Natural killer cell treated with Interleukin-12 subunit alpha and Interleukin-12 subunit beta and Interleukin-15 and Interleukin-18, amount 100 ng/mL, for 72 hours (primary cell): Measurements from ENCODE around the gene AHCYL1. TPM values are rescaled to one million over a fixed set of nuclear protein-coding genes. Genes with fewer than 3 reads are reported as not detected.

Experiments used
- ATAC-seq, 2 donors: fragments of 150-1000 bp; cut with Tn5 transposase in 1 of 2; sonication (Bioruptor Pico), chemical (Tn5 transposase) in 1 of 2; 2 replicates each; pipeline ENCODE4 v1.10.0; 2021
- DNase-seq: peaks from one replicate; pipeline ENCODE4 v3.0.0; 2022; ENCODE audit warnings: low spot score
- H3K27ac Mint-ChIP-seq, 2 donors: 1 replicate in 1 of 2; 2 replicates in 1 of 2; pipeline ENCODE4 v1.8.0; 2022; ENCODE audit warnings: mixed read lengths in 2 of 2, mild to moderate bottlenecking in 1 of 2, moderate library complexity in 1 of 2
- H3K27me3 Mint-ChIP-seq, 2 donors: 1 replicate in 1 of 2; 2 replicates in 1 of 2; pipeline ENCODE4 v1.8.0; 2022; ENCODE audit warnings: mixed read lengths in 2 of 2
- H3K36me3 Mint-ChIP-seq: one replicate; pipeline ENCODE4 v1.8.0; 2022; ENCODE audit warnings: mixed read lengths
- H3K4me1 Mint-ChIP-seq, 2 donors: 1 replicate in 1 of 2; 2 replicates in 1 of 2; pipeline ENCODE4 v1.8.0; 2022; ENCODE audit warnings: low read depth in 2 of 2, mixed read lengths in 2 of 2, mild to moderate bottlenecking in 1 of 2
- H3K4me3 Mint-ChIP-seq: one replicate; pipeline ENCODE4 v1.8.0; 2022; ENCODE audit warnings: mixed read lengths
- H3K9me3 Mint-ChIP-seq: 2 replicates; pipeline ENCODE4 v1.8.0; 2022; ENCODE audit warnings: mixed read lengths
- total RNA-seq, 2 donors: library from RNA; stranded (reverse); gene quantifications; one replicate each; pipeline ENCODE4 v1.2.3, GENCODE V29; 2022

Gene AHCYL1
- total RNA-seq, 2 donors from 2014 or later, result 44.8 to 47.8 TPM

DNA sequence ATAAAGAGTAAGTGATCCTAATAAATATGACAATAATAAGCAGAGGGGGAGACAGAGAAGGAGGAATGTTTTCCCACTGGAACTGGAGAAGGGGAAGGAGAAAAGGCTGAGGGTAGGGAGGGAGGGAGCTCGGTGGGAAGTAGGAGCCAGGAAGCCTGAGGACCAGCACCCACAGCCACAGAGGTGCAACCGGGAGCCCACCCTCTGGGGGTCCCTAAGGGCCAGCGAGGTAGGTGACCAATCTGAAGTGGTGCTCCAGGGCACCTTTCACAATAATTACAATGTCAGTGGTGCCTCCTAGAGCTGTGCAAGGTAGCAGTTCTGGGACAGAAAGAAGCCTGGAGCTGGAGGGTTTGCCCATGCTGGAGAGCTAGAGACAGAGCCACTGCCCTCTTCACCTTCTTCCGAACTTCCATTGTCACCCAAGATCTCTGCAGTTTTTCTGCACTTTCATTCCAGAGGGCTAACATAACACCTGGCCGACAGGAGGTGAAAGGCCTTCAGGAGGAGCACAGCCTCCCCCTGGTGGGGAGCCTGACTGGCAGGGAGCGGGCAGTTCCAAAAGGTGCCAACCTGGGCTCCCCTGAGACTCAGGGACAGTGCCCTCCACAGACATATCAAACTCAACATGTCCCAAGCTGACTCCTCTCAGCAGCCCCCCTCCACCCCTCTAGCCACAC lies 4.1 kb upstream of the AHCYL1 start:
- ATAC-seq (no peak), DNase-seq (no peak)
- H3K4me3 Mint-ChIP-seq, result no peak overlapping the region
- H3K27ac Mint-ChIP-seq, result no peak overlapping the region
- H3K9me3 Mint-ChIP-seq, result no peaks in the 10 kb centered on the region
- H3K27me3 Mint-ChIP-seq, result peaks cover 18 to 32% of the 10 kb centered on the region in 2 donors
- H3K36me3 Mint-ChIP-seq, result no peaks in the 10 kb centered on the region
- peaks cover 3 to 9% of the 10 kb centered on the region in 2 donors for H3K4me1 Mint-ChIP-seq

GRCh38 chr1:109981004-109981335 lies 3.6 kb upstream of the AHCYL1 start:
- DNase-seq (no peak), ATAC-seq (no peak)
- Mint-ChIP-seq H3K4me3 (no peak overlapping the region), H3K9me3 (no peaks in the 10 kb centered on the region), H3K36me3 (no peaks in the 10 kb centered on the region), H3K27me3 (peaks cover 18 to 29% of the 10 kb centered on the region in 2 donors), H3K27ac (no peak overlapping the region), H3K4me1 (peaks cover 8 to 14% of the 10 kb centered on the region in 2 donors)

- Mint-ChIP-seq H3K36me3 (no peaks in the 10 kb centered on the region), H3K27me3 (peaks cover 15 to 16% of the 10 kb centered on the region in 2 donors), H3K4me1 (peaks cover 25 to 34% of the 10 kb centered on the region in 2 donors), H3K4me3 (peak overlapping the region; percentile 94), H3K9me3 (no peaks in the 10 kb centered on the region), H3K27ac (peak overlapping the region; percentile 90 to 94)
- no peak for ATAC-seq
- no peak for DNase-seq
These were observed 980 bp upstream of the AHCYL1 start for GRCh38 chr1:109983380-109984189.

DNA sequence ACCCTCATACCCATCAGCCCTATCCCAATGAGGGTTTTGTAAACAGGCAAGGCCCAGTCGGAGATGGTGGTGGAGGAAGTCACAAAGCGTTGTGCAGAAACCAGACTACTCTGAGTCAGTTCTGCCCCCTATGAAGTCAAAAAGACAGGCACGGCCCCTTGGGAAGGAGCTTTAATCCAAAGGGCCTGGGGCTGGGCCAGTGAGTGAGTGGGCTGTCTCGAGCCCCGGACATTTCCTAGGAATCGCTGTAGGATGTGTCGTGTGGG lies 442 bp upstream of the AHCYL1 start:
- no peaks in the 10 kb centered on the region for H3K36me3 Mint-ChIP-seq

GRCh38 chr1:109985247-109986053 lies 885 bp downstream of the AHCYL1 start:
- Mint-ChIP-seq H3K36me3 (no peaks in the 10 kb centered on the region), H3K4me3 (peak overlapping the region; percentile 94), H3K4me1 (peaks cover 30 to 34% of the 10 kb centered on the region in 2 donors), H3K27me3 (peaks cover 0 to 3% of the 10 kb centered on the region in 2 donors), H3K9me3 (no peaks in the 10 kb centered on the region), H3K27ac (peak overlapping the region; percentile 90 to 94)
- no peak for ATAC-seq
- DNase-seq, result no peak

More for the DNA sequence above, 442 bp upstream of the AHCYL1 start:
- Mint-ChIP-seq H3K27ac (peak overlapping the region; percentile 90 to 94), H3K27me3 (peaks cover 11% of the 10 kb centered on the region in 2 donors), H3K4me1 (peaks cover 28 to 34% of the 10 kb centered on the region in 2 donors), H3K4me3 (peak overlapping the region; percentile 94), H3K9me3 (no peaks in the 10 kb centered on the region)
- no peak for DNase-seq
- ATAC-seq, result no peak

DNA sequence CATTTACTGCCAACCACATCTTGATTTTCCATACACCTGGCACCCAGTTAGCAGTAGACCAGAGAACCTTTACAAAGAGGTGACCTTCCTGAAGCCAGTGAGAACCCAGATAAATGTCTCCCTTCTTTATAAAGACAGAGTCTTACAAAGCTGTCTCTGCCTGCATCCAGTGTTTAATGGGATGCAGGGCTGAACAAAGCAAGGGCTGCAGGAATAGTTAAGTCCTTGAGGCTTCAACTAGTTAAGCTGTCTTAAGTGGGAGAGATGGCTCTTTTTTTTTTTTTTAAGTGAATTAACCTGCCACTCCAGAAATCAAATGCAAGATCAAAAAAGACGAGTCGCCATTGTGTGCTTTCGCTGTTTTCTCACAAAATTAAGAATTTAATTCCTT lies 1.5 kb downstream of the AHCYL1 start:
- Mint-ChIP-seq H3K36me3 (no peaks in the 10 kb centered on the region), H3K4me3 (peak overlapping the region; percentile 94), H3K27me3 (peaks cover 0 to 1% of the 10 kb centered on the region in 2 donors), H3K27ac (peak overlapping the region; percentile 90 to 94), H3K4me1 (peaks cover 33 to 34% of the 10 kb centered on the region in 2 donors), H3K9me3 (no peaks in the 10 kb centered on the region)
- ATAC-seq, result no peak
- DNase-seq, result no peak

DNA sequence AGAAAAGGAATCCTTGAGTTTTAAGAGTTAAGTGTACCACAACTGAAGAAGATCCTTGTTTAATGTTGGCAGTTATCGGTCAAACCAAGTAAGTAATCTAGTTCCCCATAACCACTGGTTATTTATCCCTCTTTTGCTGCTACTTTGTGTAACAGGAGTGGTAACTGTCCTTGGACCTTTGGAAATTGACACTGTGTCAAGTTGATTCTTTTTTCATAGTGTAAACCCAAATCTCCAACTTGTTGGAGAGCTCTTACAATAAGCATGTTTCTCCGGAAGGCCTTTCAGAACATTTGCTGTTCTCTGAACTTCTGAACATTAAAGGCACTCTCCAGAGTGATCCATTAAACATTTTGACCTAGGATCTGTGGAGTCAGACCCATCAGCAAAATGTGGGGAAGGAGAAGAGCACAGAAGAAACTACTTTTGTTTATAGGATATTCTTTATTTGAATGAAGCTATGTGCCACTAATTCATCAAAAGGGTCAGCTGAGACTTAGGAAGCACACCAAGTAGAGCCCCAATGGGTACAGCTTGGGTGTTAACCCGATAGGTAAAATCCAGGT lies 3.9 kb downstream of the AHCYL1 start:
- no peak for DNase-seq
- no peak for ATAC-seq
- Mint-ChIP-seq H3K27ac (no peak overlapping the region), H3K36me3 (no peaks in the 10 kb centered on the region), H3K9me3 (no peaks in the 10 kb centered on the region), H3K4me1 (peaks cover 34 to 39% of the 10 kb centered on the region in 2 donors), H3K27me3 (no peaks in the 10 kb centered on the region), H3K4me3 (no peak overlapping the region)

- no peaks in the 10 kb centered on the region for H3K36me3 Mint-ChIP-seq
- no peak for ATAC-seq
- H3K4me1 Mint-ChIP-seq, result peaks cover 37 to 42% of the 10 kb centered on the region in 2 donors
These were observed 5.1 kb downstream of the AHCYL1 start for GRCh38 chr1:109989506-109990301.

GRCh38 chr1:109990302-109990653 lies 5.7 kb downstream of the AHCYL1 start:
- Mint-ChIP-seq H3K36me3 (no peaks in the 10 kb centered on the region), H3K4me1 (peaks cover 35 to 40% of the 10 kb centered on the region in 2 donors), H3K27me3 (no peaks in the 10 kb centered on the region), H3K9me3 (no peaks in the 10 kb centered on the region), H3K4me3 (no peak overlapping the region), H3K27ac (no peak overlapping the region)
- ATAC-seq (no peak), DNase-seq (no peak)

More at GRCh38 chr1:109989506-109990301, 5.1 kb downstream of the AHCYL1 start:
- no peak overlapping the region for H3K27ac Mint-ChIP-seq
- DNase-seq, result no peak
- no peaks in the 10 kb centered on the region for H3K9me3 Mint-ChIP-seq
- H3K4me3 Mint-ChIP-seq, result no peak overlapping the region
- H3K27me3 Mint-ChIP-seq, result no peaks in the 10 kb centered on the region

DNA sequence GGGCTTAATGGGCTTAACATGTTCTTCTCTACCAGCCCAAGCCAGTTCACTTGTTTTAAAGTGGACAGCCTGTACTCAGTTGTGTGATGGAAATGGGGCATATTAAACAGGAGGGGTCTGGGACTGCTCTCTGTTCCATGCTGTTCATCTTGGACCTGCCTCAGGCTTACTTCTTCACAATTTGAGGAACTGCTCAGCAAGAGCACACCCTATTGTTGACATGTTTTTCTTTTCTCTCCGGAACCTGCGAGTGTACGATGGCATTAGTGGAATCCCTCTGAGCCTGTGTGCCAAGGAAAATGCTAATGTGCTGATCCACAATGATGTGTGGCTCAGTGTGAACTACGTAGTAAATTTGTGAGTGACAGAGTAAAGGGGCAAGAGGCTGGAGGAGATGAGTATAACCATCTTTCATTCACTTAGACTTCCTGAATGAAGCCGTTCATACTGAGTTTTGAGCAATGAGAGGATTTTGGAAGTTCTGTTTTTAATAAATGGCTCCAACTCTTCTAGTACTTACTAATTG lies 6.9 kb downstream of the AHCYL1 start:
- H3K36me3 Mint-ChIP-seq, result no peaks in the 10 kb centered on the region
- ATAC-seq, result no peak
- peaks cover 26 to 29% of the 10 kb centered on the region in 2 donors for H3K4me1 Mint-ChIP-seq
- H3K4me3 Mint-ChIP-seq, result no peak overlapping the region
- peak overlapping the region in 1 of 2 donors; percentile 53 for H3K27ac Mint-ChIP-seq
- H3K9me3 Mint-ChIP-seq, result no peaks in the 10 kb centered on the region
- no peak for DNase-seq
- H3K27me3 Mint-ChIP-seq, result no peaks in the 10 kb centered on the region

GRCh38 chr1:109993885-109994284 lies 9.3 kb downstream of the AHCYL1 start:
- no peaks in the 10 kb centered on the region for H3K9me3 Mint-ChIP-seq
- no peak overlapping the region for H3K4me3 Mint-ChIP-seq
- DNase-seq, result no peak
- no peak overlapping the region for H3K27ac Mint-ChIP-seq
- H3K36me3 Mint-ChIP-seq, result no peaks in the 10 kb centered on the region
- peak in 1 of 2 donors; percentile 49 for ATAC-seq
- peaks cover 12 to 20% of the 10 kb centered on the region in 2 donors for H3K4me1 Mint-ChIP-seq
- H3K27me3 Mint-ChIP-seq, result no peaks in the 10 kb centered on the region

- ATAC-seq (no peak), DNase-seq (no peak)
- Mint-ChIP-seq H3K4me3 (no peak overlapping the region), H3K9me3 (no peaks in the 10 kb centered on the region), H3K27ac (no peak overlapping the region), H3K4me1 (peaks cover 12 to 18% of the 10 kb centered on the region in 2 donors), H3K36me3 (no peaks in the 10 kb centered on the region), H3K27me3 (no peaks in the 10 kb centered on the region)
These were observed 10.1 kb downstream of the AHCYL1 start for GRCh38 chr1:109994654-109995053.

GRCh38 chr1:109995536-109995935 lies 11.0 kb downstream of the AHCYL1 start:
- Mint-ChIP-seq H3K4me3 (no peak overlapping the region), H3K36me3 (no peaks in the 10 kb centered on the region), H3K9me3 (no peaks in the 10 kb centered on the region), H3K27me3 (no peaks in the 10 kb centered on the region), H3K27ac (no peak overlapping the region), H3K4me1 (peaks cover 12 to 15% of the 10 kb centered on the region in 2 donors)
- DNase-seq (no peak), ATAC-seq (no peak)
